HCT116 (cell line): ENCODE data around the gene RNF212. TPM values are rescaled to one million over a fixed set of nuclear protein-coding genes. Genes with fewer than 3 reads are reported as not detected.

ENCODE experiments used
- ATAC-seq: fragments of 200-7000 bp; cut with Tn5 transposase; 2 replicates; pipeline ENCODE4 v1.9.1; 2020; ENCODE audit warnings: mild to moderate bottlenecking, moderate library complexity
- BruUV-seq: library from RNA; stranded (reverse); fragments of 400-500 nt; replicated peaks from 2 replicates; lab custom pipeline; 2021; lab: Mats Ljungman, UMichigan
- CTCF ChIA-PET: fragments of 300-600 bp; sonication (Branson Sonifier 250); formaldehyde crosslinking; loops from one replicate; lab custom pipeline; 2021; ENCODE audit warnings: antibody characterized with exemption; lab: Charles Lee
- POLR2A ChIA-PET: fragments of 300-600, 350-600 bp; sonication (Branson Sonifier 250); formaldehyde crosslinking; loops from one replicate; lab custom pipeline; 2021; ENCODE audit warnings: antibody characterized with exemption; lab: Charles Lee
- RAD21 ChIA-PET, 2 experiments: fragments of 300-600 bp; sonication (Branson Sonifier 250); formaldehyde crosslinking; loops; one replicate each; lab custom pipeline; 2023; ENCODE audit warnings: low total read pairs in 2 of 2; ENCODE audit not compliant: uncharacterized antibody in 2 of 2, unreplicated experiment in 2 of 2, low non-redundant PET in 1 of 2; lab: Charles Lee
- DNase-seq: peaks from one replicate; pipeline ENCODE4 v3.0.0-alpha.2; 2010; ENCODE audit warnings: low read depth, low spot score
- H2AFZ ChIP-seq: fragments of 200-600 bp; shearing (Covaris generic), sonication (generic); 2 replicates; pipeline ENCODE4 v1.6.1; 2017; ENCODE audit warnings: low read depth, mixed run types, mixed read lengths, antibody characterized with exemption, low read length; ENCODE audit not compliant: poor library complexity, severe bottlenecking
- H3K27ac ChIP-seq: 2 replicates; pipeline ENCODE4 v1.5.1; 2012; ENCODE audit warnings: low read depth, low read length
- H3K27me3 ChIP-seq: fragments of 200-600 bp; sonication (generic); 2 replicates; pipeline ENCODE4 v1.6.1; 2016; ENCODE audit warnings: mixed run types, low read length, mixed read lengths; ENCODE audit not compliant: insufficient read depth
- H3K36me3 ChIP-seq, 2 experiments: fragments of 200-500 bp in 1 of 2; fragments of 200-600 bp in 1 of 2; sonication (Bioruptor generic) in 1 of 2; sonication (generic) in 1 of 2; 2 replicates each; pipeline versions ENCODE4 v1.5.1 to v1.6.1; 2014 to 2016; ENCODE audit warnings: low read length in 2 of 2, inconsistent platforms in 1 of 2, mixed read lengths in 1 of 2, mixed run types in 1 of 2; ENCODE audit not compliant: insufficient read depth in 2 of 2, control insufficient read depth in 1 of 2
- H3K4me1 ChIP-seq, 2 experiments: fragments of 200-600 bp in 1 of 2; sonication (generic) in 1 of 2; 2 replicates each; pipeline versions ENCODE4 v1.5.1 to v1.6.1; 2012 to 2017; ENCODE audit warnings: low read length in 2 of 2, inconsistent platforms in 1 of 2, mild to moderate bottlenecking in 1 of 2, mixed read lengths in 1 of 2, mixed run types in 1 of 2, moderate library complexity in 1 of 2; ENCODE audit not compliant: insufficient read depth in 2 of 2, control insufficient read depth in 1 of 2
- H3K4me2 ChIP-seq: fragments of 200-600 bp; sonication (generic); 2 replicates; pipeline ENCODE4 v1.6.1; 2017; ENCODE audit warnings: mixed run types, low read length, mixed read lengths
- H3K4me3 ChIP-seq, 2 experiments: fragments of 200-600 bp in 1 of 2; sonication (generic) in 1 of 2; replicated peaks in 1 of 2; 2 replicates each; pipeline ENCODE4 v1.5.1; 2011 to 2016; ENCODE audit warnings: low read length in 2 of 2, control low read depth in 1 of 2, low read depth in 1 of 2, mild to moderate bottlenecking in 1 of 2, mixed read lengths in 1 of 2, mixed run types in 1 of 2
- H3K79me2 ChIP-seq: fragments of 200-600 bp; sonication (generic); 2 replicates; pipeline ENCODE4 v1.6.1; 2017; ENCODE audit warnings: mild to moderate bottlenecking, mixed run types, low read length, moderate library complexity, mixed read lengths; ENCODE audit not compliant: insufficient read depth
- H3K9ac ChIP-seq: fragments of 200-600 bp; sonication (generic); 2 replicates; pipeline ENCODE4 v1.6.1; 2016; ENCODE audit warnings: low read length, mixed read lengths
- H3K9me2 ChIP-seq: fragments of 200-600 bp; sonication (generic), shearing (Covaris generic); 2 replicates; pipeline ENCODE4 v1.6.1; 2017; ENCODE audit warnings: mixed run types, mild to moderate bottlenecking, moderate library complexity; ENCODE audit not compliant: insufficient read depth
- H3K9me3 ChIP-seq, 2 experiments: fragments of 200-500 bp in 1 of 2; fragments of 200-600 bp in 1 of 2; sonication (Bioruptor generic) in 1 of 2; sonication (generic) in 1 of 2; 2 replicates each; pipeline ENCODE4 v1.6.1; 2014 to 2017; ENCODE audit warnings: low read length in 2 of 2, mixed read lengths in 2 of 2, inconsistent platforms in 1 of 2, low read depth in 1 of 2, mild to moderate bottlenecking in 1 of 2, mixed run types in 1 of 2, moderate library complexity in 1 of 2; ENCODE audit not compliant: control insufficient read depth in 1 of 2, insufficient read depth in 1 of 2
- H4K20me1 ChIP-seq: fragments of 200-600 bp; sonication (generic), shearing (Covaris generic); 2 replicates; pipeline ENCODE4 v1.6.1; 2017; ENCODE audit warnings: mixed run types, mild to moderate bottlenecking, moderate library complexity; ENCODE audit not compliant: insufficient read depth
- CBX3 ChIP-seq: IDR thresholded peaks from 2 replicates; pipeline ENCODE4 v1.6.1; 2012; ENCODE audit warnings: low read depth
- CTCF ChIP-seq, 3 experiments: fragments of 200-600 bp in 1 of 3; sonication (generic) in 1 of 3; IDR thresholded peaks in 2 of 3; conservative IDR thresholded peaks in 1 of 3; 2 replicates each; pipeline ENCODE4 v1.5.1; 2012 to 2017; ENCODE audit warnings: low read depth in 2 of 3, low read length in 2 of 3, antibody characterized with exemption in 1 of 3, borderline replicate concordance in 1 of 3, control low read depth in 1 of 3, mild to moderate bottlenecking in 1 of 3, mixed read lengths in 1 of 3, mixed run types in 1 of 3, moderate library complexity in 1 of 3; ENCODE audit not compliant: insufficient read depth in 1 of 3
- EGR1 ChIP-seq: IDR thresholded peaks from 2 replicates; pipeline ENCODE4 v1.6.1; 2012; ENCODE audit warnings: low read depth
- ELF1 ChIP-seq: IDR thresholded peaks from 2 replicates; pipeline ENCODE4 v1.6.1; 2012; ENCODE audit warnings: low read depth, borderline replicate concordance
- POLR2AphosphoS5 ChIP-seq: IDR thresholded peaks from 2 replicates; pipeline ENCODE4 v1.6.1; 2011; ENCODE audit warnings: mild to moderate bottlenecking, low read depth, low read length, moderate library complexity
- RAD21 ChIP-seq: IDR thresholded peaks from 2 replicates; pipeline ENCODE4 v1.6.1; 2012; ENCODE audit warnings: low read depth, mild to moderate bottlenecking
- SIN3A ChIP-seq: IDR thresholded peaks from 2 replicates; pipeline ENCODE4 v1.6.1; 2012; ENCODE audit warnings: low read depth
- YY1 ChIP-seq: IDR thresholded peaks from 2 replicates; pipeline ENCODE4 v1.6.1; 2011; ENCODE audit warnings: low read length, low read depth, moderate library complexity, mild to moderate bottlenecking; ENCODE audit not compliant: insufficient replicate concordance; ENCODE audit errors: extremely low read depth
- intact Hi-C: fragments of 100-400 bp; cut with micrococcal nuclease; formaldehyde crosslinking; loops from 2 replicates; pipeline ENCODE4 v1.10.0; 2022
- total RNA-seq: library from RNA; stranded (reverse); gene quantifications from one replicate; pipeline ENCODE4 v1.2.1, GENCODE V29; 2021; ENCODE audit not compliant: unreplicated experiment
- TF ChIP-seq, protein P1 (sequence below): IDR thresholded peaks from 2 replicates; pipeline ENCODE4 v1.6.1; 2012

The RNF212 gene
- total RNA-seq, 1 experiment from 2014 or later, result not detected

DNA sequence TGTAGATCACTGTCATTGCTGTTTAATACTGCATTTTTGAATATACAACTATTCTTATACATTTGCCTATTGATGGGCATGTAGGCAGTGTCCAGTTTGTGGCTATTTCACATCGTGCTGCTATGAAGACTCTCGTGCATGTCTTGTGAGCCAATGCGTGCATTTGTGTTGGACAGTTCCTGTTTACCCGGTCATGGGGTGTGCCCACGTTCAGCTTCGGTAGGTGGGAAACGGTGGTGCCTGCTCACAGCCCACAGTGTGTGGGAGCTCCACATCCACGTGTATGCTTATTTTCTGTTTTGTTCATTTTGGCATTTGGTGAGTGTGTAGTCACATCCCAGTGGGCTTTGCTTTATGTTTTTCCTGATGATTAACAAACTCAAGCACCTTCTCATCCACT is 19.7 kb upstream of the RNF212 start:
- intact Hi-C loops, result no loop called here
- DNase-seq, result no peak
- ChIA-PET RAD21 (interaction anchor here in 1 of 2 experiments (0.7 kb wide), 1 partner anchor 135 kb away, joined by 3 read pairs; no protein-coding TSS in a partner anchor), POLR2A (no interaction called here), CTCF (no interaction called here)
- Histone ChIP-seq H3K36me3 (no peaks in the 10 kb centered on the region), H3K79me2 (no peaks in the 10 kb centered on the region), H3K27ac (no peak overlapping the region), H3K9me2 (no peaks in the 10 kb centered on the region), H3K9me3 (no peaks in the 10 kb centered on the region), H3K4me3 (no peak overlapping the region), H3K27me3 (peaks cover 21% of the 10 kb centered on the region; the same call in 1 of the 2 replicates), H3K9ac (no peak overlapping the region), H2AFZ (no peak overlapping the region), H3K4me2 (no peak overlapping the region), H4K20me1 (no peaks in the 10 kb centered on the region), H3K4me1 (peaks cover 0 to 6% of the 10 kb centered on the region in 2 experiments; a peak in 2 of 4 replicates)
- no TSS peak for BruUV-seq
- ATAC-seq, result no peak
- TF ChIP-seq YY1, result no peak
- TF ChIP-seq CBX3, result no peak
- no peak for TF ChIP-seq POLR2AphosphoS5
- TF ChIP-seq EGR1, result no peak
- TF ChIP-seq, protein P1, sequence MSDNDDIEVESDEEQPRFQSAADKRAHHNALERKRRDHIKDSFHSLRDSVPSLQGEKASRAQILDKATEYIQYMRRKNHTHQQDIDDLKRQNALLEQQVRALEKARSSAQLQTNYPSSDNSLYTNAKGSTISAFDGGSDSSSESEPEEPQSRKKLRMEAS, result no peak
- no peak for TF ChIP-seq ELF1

DNA sequence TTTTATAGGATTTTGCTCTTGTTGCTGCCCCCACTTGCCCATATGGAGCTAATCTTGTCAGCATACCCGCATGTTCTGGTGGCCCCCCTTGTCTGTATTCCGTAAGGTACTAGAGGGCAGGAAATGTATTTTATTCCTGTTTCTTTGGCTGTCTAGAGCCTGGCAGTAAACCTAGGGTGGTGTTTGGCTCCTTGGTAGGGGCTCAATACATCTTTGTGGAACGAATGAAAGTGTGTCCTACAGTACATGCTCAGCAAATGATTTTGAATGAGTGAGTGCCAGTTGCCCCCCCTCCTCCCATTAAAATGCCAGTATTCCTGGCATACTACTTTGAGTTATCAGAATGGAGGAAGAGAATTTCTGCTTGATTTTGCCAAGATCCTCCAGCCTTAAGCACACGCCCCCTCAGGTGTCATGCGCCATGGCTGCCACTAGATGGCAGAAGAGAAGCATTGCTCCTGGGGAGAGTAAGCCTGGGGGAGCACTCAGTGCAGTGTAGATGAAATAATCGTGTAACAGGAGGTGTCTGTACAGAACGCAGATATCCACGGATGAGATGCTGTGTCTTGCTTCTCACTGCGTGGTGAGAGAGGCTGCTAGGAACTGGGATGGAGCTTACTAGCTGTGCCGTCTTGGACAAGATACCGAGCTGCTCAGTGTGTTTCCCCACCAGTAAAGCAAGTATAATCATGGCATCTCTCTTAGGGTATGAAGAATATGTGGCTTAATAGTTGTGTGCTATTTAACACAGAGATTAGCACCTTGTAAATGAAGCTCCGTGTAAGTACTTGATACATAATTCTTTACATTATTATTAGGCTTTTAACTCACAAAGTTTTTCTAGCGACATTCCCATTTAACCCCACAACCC is 17.2 kb upstream of the RNF212 start:
- Histone ChIP-seq H3K9me2 (no peaks in the 10 kb centered on the region), H3K79me2 (no peaks in the 10 kb centered on the region), H3K36me3 (no peaks in the 10 kb centered on the region), H3K27ac (no peak overlapping the region), H3K9me3 (no peaks in the 10 kb centered on the region), H3K9ac (no peak overlapping the region), H3K4me3 (no peak overlapping the region), H3K4me1 (peaks cover 0 to 6% of the 10 kb centered on the region in 2 experiments; a peak in 2 of 4 replicates), H3K4me2 (peak overlapping the region; percentile 21), H3K27me3 (peaks cover 5% of the 10 kb centered on the region; the same call in 1 of the 2 replicates), H4K20me1 (no peaks in the 10 kb centered on the region), H2AFZ (peak overlapping the region; percentile 60)
- CTCF ChIA-PET, result interaction anchor here (1.5 to 1.9 kb wide), 3 partner anchors 9 to 224 kb away, joined by 4 to 6 read pairs (median 5); no protein-coding TSS in a partner anchor
- peak; percentile 44 for TF ChIP-seq YY1
- TF ChIP-seq EGR1, result peak; percentile 69
- TF ChIP-seq SIN3A, result no peak
- TF ChIP-seq RAD21, result peak; percentile 96
- peak; percentile 94 to 99 (median 99) for TF ChIP-seq CTCF (IDR thresholded peaks at IDR 0.05 in 2 of 3, conservative IDR thresholded peaks at IDR 0.05 in 1 of 3; ENCODE audit: borderline replicate concordance in 1 of 3, insufficient read depth in 1 of 3, low read depth in 2 of 3, low read length in 2 of 3)
- POLR2A ChIA-PET, result no interaction called here
- no TSS peak for BruUV-seq
- RAD21 ChIA-PET, result no interaction called here
- ATAC-seq, result peak; percentile 99
- intact Hi-C loops, result loop anchor here (1.0 kb wide), 2 partner anchors 138 to 221 kb away; no protein-coding TSS in a partner anchor
- DNase-seq, result peak; percentile 57
